GM20431 (cell line): ENCODE results near the gene BPIFB3.

ENCODE experiments used
- in situ Hi-C: fragments of 300-500 bp; cut with MseI, MboI; formaldehyde crosslinking; loops from one replicate; pipeline ENCODE4 v1.15.0; 2020; ENCODE audit warnings: low sequenced_read_pairs; ENCODE audit not compliant: unreplicated experiment

Gene BPIFB3, protein sequence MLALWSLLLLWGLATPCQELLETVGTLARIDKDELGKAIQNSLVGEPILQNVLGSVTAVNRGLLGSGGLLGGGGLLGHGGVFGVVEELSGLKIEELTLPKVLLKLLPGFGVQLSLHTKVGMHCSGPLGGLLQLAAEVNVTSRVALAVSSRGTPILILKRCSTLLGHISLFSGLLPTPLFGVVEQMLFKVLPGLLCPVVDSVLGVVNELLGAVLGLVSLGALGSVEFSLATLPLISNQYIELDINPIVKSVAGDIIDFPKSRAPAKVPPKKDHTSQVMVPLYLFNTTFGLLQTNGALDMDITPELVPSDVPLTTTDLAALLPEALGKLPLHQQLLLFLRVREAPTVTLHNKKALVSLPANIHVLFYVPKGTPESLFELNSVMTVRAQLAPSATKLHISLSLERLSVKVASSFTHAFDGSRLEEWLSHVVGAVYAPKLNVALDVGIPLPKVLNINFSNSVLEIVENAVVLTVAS

DNA sequence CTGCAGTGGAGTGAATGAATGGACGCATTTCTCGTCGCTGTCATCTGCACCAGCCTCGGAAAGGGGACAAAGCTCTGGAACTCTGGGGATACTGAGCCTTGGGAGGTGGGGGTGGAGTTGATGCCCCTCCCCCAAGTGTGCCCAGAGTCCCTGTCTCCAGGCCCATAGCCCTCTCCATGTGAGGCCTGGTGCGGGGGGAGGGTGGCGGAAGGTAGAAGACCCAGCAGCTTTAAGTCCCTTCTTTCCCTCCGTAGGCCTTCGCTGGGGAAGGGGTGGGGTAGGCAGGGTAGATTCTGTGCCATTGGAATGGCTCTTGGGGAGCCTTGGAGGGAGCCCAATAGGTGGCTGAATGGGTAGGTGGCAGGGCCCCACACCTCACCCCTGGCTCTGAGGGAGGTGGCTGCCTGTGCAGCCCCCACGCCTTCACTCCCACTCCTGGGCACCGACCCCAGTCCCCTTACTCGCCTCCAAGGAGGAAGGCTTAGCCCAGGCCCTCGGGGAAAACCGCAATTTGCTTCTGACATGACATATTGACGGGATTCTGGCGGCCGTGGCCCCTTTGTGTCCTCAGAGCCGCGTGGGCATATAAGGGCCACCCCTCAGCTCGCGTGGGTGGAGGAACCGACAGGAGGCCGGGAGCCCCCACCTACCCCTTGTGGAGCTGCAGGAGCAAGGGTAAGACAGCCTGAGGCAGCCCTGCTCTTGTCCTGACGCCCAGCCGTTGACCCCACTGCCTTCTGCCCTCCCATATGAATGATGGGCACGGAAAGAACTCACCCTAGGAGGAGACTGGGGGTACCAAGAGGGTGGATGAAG lies at the start of gene BPIFB3:
TSS of gene BPIFB3 (plus strand) at position 613 of the 816 bp plus-strand sequence. CDS start 1,533 bp downstream, outside the sequence.
- in situ Hi-C loops, result no loop called here

DNA sequence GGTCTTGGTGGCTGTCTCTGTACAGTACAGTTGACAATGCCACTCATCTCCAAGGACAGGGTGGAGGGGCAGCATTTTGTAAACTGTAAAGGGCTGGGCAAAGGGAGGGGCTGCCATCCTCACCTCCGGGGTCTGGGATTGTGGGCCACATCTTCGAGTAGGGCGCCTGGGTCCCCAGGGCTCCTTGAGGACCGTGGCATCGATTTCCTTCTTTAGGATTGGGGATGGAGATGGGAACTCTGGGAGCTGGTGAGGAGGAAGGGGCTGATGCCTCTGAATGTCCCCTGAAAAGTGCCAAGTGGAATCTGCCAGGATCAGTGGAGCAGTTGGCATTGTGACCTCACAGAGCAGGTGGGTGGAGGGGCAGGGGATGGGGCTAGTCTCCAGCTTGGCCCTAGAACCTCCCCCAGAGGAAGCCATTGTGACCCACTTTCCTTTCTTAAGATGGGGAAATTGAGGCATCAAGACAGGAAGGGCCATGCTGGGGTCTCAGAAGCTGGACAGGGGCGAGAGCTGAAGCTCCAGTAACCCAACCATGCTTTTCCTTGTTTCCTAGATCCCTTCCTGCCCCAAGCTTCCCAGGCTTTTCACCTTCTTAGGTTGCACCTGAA lies 49.5 kb upstream of the BPIFB3 start, which contains the start of gene SUN5:
TSS of gene SUN5 (minus strand) at position 293 of the 611 bp plus-strand sequence. CDS start at position 200, 93 bp downstream.
- in situ Hi-C loops, result no loop called here

DNA sequence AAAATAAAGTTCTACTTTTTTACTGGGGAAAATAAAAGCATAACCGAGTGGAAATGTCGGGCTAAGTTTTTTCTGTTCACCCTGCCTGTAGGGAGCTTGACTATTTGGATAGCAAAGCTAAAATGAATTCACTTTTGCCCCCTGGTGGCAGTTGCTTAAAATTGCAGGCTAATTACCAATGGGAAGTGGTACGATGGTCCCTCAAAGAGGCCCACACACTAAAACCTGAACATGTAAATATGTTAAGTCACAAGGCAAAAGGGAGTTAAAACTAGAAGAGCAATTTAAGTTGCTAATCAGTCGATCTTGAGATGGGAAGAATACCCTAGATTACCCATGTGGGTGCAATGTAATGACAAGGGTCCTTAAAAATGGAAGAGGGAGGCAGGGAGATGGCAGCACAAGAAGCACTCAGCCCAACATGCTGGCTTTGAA lies 48.6 kb upstream of the BPIFB3 start:
- in situ Hi-C loops, result no loop called here

DNA sequence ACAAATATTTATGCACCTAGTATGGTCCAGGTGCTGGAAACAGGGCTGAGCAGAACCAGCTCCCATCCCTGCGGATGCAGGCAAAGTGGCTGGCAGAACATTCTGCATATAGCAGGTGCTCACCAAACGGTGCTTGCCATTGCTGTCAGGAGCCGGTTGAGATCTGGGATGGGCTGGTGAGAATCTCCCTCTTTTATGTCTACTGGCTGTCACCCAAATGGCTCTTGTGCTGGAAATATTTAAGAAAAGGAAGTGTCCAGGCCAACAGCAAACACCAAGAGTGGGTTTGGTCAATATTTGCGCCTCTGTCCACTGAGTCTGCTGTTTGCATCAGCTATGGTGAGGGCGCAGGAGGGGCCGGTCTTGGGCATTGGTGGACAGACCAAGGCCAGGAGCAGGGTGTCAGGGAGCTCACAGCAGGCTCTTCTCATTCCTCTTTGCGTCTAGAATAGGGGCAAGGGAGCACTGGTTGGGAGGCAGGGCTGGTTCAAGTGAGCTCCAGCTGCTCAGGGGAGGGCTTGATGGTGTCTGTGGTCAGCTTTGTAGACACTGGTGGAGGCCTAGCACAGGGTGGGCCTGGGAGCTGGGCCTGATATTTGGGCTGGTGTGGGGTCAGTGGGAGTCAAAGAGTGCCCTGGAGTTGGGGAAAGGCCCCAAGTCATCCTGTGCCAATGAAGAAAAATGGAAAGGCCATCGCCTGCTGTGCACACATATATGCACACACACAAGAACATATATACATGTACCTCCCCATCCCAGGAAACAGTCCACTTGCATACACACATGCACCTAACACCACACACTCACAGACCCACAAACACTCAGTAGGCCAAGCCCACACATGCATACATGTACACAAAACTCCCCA lies 47.6 kb upstream of the BPIFB3 start:
- in situ Hi-C loops, result no loop called here

DNA sequence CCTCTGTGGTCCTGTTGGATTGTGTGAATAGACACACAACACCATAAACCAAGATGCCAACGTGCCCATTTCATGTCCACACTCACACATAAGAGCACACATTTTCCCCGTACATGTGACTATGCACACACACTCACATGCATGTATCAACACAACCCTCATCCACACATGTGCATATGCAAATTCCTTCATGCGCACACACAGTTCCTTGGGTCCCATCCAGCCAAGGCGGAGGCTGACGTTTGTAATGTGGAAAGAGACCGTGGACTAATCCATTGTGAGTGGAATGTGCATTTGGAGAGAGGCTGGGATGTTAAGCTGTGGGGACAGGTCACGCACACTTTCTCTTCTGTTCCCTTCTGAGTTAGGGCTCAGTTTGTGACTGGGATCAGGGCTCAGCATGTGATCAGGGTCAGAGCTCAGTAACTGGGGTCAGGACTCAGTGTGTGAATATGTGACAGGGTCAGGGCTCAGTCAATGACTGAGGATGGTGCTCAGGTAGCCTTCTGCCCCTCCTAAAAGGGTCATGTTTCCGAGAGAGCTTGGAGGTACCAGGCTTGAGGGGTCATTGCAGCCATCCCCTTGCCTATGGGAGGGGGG lies 46.8 kb upstream of the BPIFB3 start:
- in situ Hi-C loops, result no loop called here

DNA sequence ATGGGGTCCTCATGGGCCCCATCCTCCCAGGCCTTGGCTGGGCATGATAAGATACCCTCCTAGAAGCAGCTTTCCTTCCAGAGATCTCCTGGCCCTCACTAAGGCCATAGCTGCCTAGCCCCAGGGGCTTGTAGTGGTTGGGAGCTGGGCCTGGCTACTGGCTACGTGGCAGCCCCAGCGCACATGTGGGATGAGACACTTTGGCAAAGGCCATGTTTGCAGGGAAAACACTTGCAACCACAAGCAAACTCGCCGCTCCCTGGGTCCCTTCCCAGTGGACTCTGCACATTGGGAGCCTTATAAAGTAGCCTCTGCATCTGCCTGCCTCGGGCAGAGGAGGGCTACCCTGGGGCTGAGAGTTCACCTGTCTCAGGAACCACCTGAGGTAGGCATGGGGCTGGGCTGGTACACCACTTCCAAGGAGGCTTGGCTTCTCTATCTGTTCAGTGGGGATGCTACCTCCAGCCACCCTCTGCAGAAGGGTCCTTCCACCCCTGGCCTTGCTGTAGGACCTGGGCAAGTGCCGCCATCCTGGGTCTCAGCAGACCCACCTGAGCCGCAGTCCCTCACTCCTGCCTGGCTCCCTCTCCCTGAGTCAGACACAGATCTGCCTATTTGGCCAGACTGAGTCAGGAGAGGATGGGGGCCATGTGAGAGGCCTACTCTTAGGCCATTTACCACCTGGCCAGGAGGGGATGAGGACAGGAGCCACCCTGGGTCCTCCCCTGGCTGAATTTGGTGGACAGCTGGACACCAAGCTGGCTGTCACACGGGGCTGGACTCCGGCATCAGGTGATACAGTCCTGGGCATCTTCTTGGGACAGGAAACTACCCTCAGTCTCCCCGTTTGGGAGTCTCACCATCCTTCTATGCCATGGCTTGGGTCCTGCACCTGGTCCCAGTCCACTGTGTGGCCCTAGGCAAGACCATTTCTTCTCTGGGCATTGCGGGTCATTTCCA lies 46.0 kb upstream of the BPIFB3 start, which contains the start of gene BPIFB2:
TSS of gene BPIFB2 (plus strand) at position 329 of the 960 bp plus-strand sequence. CDS start 871 bp downstream, outside the sequence.
- in situ Hi-C loops, result no loop called here

DNA sequence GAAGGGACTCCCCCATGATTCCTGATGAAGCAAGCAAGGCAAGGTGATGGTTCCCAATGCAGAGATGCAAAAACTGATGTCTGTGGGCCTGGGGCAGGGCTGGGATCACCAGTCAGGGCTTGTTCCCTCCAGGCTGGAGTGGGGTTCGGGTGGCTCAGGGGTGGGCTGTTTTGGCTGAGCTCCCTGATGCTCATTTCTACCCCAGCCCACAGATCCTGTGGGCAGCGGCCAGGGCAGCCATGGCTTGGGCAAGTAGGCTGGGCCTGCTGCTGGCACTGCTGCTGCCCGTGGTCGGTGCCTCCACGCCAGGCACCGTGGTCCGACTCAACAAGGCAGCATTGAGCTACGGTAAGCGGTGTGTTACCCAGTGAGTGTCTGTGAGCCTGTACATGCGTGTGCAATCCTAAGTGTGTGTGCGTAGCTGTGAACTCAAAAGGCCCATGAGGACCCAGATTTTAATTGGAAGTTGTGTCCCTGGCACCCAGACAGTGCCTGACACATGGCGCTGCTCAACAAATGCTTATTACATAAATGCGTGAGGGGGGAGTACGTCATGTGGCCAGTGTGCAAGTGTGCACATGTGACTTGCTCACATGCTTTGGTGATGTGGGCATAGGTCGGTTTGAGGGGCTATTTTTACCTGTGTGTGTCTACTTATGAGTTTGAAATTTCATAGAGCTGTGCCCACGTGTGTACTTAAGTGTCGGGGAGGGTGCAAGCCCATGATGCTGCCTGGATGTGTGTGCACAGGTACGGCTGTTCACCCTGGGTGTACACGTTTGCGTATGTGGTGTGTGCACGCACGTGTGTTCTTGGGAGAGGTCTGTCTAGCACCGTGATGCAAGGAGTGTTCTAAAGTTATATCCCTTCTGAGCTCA lies 45.1 kb upstream of the BPIFB3 start:
- in situ Hi-C loops, result no loop called here

DNA sequence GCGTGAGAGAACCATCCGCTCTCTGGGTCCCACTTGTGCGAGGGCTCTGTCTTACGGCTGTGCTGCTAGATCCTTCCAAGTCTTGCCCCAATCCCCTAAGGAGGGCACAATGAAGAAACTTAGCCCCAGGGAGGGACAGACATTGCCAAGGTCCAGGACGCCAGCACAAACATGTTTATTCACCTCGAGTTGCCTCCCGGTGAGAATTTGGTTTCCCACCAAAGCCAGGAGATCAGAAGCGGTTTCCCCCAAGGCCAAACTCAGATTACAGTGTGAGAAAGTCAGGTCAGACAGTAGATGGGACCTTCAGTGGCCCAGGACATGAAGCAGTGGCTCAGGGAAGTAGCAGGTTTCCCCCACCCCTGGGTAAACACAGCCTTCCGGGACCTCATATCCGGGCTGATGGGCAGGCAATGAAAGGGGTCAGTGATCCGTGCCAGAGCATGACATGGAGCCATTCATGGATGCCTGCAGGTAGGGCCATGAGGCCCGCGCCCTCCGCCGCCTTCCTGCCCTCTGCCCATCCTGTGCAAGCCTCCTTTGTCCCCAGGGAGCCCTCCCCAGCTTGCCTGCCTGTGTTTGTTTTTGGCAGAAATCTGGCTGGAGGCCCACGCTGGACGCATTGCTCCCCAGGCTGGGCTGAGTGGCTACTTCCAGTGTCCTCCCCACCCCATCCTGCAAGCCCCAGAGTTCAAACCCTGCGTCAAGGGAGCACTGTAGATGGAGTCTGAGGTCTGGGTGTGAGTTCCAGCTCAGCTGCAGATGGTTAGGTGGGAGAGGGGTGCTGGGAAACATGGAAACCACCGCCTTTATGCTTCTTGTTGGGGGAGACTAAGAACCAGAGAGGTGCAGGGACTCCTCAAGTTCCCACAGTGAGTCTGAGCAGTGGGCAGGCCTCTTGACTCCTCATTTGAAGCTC lies 44.2 kb upstream of the BPIFB3 start:
- in situ Hi-C loops, result no loop called here

DNA sequence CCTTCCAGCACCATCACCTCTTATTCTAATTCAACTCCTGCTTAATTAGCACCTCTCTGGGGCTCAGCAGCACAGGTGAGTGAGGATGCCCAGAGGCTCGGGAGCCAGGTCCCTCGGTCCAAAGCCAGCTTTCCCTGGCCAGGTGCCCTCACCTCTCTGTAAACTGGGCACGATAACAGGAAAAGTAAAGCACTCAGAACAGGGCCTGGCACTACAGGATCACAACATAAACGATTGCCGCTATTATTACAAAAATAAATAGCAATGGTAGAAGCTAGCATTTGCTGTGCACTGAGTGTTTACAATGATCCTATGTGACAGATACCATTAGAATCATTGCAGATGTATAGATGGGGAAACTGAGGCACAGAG lies 43.6 kb upstream of the BPIFB3 start:
- in situ Hi-C loops, result no loop called here

DNA sequence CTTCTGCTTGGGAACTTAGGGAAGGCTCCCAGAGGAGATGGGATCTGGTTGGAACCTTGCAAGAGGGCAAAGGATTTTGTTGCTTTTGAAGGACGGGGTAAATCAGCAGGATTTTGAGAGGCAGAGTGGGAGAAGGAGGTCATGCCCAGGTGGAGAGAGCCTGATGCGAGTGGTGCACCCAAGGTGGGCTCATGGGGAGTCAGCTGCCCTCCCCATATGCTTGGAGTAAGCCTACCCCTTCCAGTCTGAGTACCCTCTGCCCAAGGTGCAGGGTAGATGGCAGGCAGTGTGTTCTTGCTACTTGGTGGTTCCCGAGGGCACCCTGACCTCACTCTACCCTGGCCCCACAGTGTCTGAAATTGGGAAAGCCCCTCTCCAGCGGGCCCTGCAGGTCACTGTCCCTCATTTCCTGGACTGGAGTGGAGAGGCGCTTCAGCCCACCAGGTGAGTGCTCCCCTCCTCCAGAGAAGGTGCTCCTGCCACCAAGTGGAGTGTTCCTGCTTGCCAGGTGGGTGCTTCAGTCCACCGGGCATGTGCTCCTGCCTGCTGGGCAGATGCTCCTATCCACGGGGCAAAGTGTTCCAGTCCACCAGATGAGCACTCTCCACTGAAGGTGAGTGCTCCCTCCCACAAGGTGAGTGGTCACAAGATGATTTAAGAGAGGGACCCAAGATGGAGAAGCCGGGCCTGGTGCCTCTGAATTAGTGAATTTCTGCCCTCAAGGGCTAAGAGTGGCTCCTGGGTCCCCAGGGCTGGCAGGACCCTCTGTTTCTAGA lies 42.8 kb upstream of the BPIFB3 start:
- in situ Hi-C loops, result no loop called here

DNA sequence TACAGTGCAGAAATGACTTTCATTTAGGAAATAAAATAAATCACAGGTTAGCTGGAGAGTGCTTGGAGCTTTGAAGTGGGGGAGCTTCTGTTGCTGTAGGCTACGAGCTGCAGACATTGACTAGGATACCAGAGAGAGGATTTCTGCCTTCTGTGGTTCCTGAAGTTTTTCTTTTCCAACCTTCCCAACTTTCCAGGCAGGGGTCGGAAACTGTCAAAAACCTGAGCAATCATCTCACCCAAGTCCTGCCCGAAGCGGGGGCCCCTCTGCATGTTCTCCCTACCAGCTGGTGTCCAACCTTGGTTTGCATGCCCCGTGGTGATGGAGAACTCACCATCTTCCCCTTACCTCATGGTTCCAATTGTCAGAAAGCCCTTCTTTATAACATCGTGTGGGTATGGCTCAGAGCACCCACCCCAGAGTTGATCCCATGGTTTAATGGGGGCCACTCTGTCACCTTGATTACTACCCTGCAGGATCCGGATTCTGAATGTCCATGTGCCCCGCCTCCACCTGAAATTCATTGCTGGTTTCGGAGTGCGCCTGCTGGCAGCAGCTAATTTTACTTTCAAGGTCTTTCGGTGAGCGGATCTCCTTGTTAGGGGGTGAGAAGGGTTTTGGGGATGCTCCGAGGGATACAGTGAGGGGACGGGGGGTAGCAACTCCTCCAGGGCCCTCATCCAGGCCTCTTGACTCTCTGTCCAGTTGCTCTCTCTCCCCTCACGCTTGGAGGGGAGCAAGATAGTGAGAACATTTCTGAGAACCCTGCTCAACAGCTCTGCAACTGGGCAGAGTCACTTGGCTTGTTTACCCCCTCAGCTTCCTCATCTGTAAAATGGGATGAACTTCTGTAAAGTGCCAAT lies 41.1 kb upstream of the BPIFB3 start:
- in situ Hi-C loops, result no loop called here

DNA sequence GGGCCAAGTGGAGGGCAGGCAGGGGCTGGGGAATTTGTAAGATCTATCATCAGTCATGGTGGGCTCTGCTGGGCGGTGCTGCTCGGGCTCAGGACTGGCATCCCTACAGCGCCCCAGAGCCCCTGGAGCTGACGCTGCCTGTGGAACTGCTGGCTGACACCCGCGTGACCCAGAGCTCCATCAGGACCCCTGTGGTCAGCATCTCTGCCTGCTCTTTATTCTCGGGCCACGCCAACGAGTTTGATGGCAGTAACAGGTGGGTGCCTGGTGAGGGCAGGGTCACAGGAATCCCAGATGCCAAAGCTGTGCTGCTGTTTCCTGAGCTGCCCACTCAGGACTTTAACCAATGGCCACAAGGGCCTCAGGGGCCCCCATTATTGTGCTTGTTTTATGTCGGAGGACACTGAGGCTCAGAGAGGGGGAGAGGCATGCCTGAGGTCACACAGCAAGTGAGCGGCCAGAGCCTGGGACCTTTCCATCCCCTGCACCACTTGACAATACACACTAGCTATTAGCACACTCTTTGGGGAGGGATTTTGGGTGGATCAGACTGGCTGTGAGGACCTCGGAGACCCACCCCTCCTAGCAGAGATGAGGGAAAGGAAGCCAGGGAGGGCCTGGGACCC lies 39.9 kb upstream of the BPIFB3 start:
- in situ Hi-C loops, result no loop called here

DNA sequence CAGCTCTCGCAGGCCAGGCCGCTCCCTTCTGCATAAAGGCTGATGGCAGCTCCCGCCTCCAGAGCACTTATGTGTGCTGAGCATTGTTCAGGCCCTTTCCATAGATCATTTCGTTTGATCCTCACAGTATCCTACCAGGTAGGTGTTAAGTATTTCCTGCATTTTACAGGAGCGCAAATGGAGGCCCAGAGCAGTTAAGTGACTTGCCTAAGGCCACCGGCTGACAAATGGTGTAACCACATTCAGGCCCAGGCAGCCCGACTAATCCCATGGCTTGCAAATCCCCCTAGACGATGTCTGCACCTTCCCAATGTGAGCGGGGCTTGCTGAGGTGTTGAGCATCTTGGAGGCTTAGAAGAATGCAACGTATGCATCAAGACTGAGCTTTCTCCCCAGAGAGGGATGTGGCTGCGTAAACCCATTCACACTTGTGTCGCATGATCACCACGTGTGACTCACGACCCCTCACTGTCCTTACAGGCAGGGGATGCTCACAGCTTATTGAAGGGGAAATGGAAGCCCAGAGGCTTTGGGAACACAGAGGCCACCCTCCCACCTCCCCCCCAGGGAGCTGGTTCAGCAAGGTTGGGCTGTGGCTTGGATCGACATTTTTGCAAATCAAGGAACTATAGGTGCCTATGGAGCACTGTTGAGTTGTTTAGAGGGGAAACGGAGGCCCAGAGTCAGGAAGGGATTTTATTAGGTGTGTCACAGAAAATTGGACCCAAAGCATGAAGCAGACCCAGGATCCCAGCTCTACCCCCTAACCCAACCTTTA lies 39.2 kb upstream of the BPIFB3 start:
- in situ Hi-C loops, result no loop called here
